CD4-positive, CD25-positive, alpha-beta regulatory T cell (primary cell): ENCODE data around the gene ATP13A2. TPM values are rescaled to one million over a fixed set of nuclear protein-coding genes. Genes with fewer than 3 reads are reported as not detected.

Source experiments
- ATAC-seq, 2 donors: fragments of 150-1000 bp; cut with Tn5 transposase; one replicate each; pipeline ENCODE4 v1.10.0; 2021; ENCODE audit warnings: low read depth in 2 of 2, moderate number of reproducible peaks in 2 of 2, moderate library complexity in 1 of 2
- DNase-seq, 3 donors: peaks; one replicate each; pipeline versions ENCODE4 v3.0.0 to v3.0.0-alpha.2; 2012 to 2022; ENCODE audit warnings: mixed read lengths in 1 of 3
- H3K27ac ChIP-seq: one replicate; pipeline ENCODE4 v1.7.0; 2013; ENCODE audit warnings: mild to moderate bottlenecking, low read length; ENCODE audit not compliant: insufficient read depth, poor library complexity, severe bottlenecking
- H3K27me3 ChIP-seq: one replicate; pipeline ENCODE4 v1.7.0; 2013; ENCODE audit warnings: low read length; ENCODE audit not compliant: control insufficient read depth, insufficient read depth
- H3K36me3 ChIP-seq: one replicate; pipeline ENCODE4 v1.7.0; 2013; ENCODE audit warnings: mild to moderate bottlenecking, low read length, moderate library complexity; ENCODE audit not compliant: control insufficient read depth, insufficient read depth
- H3K4me1 ChIP-seq: 2 replicates; pipeline ENCODE4 v1.7.0; 2013; ENCODE audit warnings: mild to moderate bottlenecking, low read length; ENCODE audit not compliant: insufficient read depth, control insufficient read depth, poor library complexity, severe bottlenecking
- H3K4me3 ChIP-seq: one replicate; pipeline ENCODE4 v1.7.0; 2013; ENCODE audit warnings: low read depth, mild to moderate bottlenecking, low read length, moderate library complexity
- H3K9me3 ChIP-seq, 2 experiments: 1 replicate in 1 of 2; 2 replicates in 1 of 2; pipeline ENCODE4 v1.7.0; 2013; ENCODE audit warnings: low read length in 2 of 2, mild to moderate bottlenecking in 1 of 2, moderate library complexity in 1 of 2; ENCODE audit not compliant: control insufficient read depth in 2 of 2
- H3K27ac Mint-ChIP-seq, 3 donors: one replicate each; pipeline ENCODE4 v1.8.0; 2020 to 2022; ENCODE audit warnings: mild to moderate bottlenecking in 3 of 3, mixed read lengths in 3 of 3, moderate library complexity in 2 of 3
- H3K27me3 Mint-ChIP-seq: one replicate; pipeline ENCODE4 v1.8.0; 2022; ENCODE audit warnings: mild to moderate bottlenecking, mixed read lengths
- H3K36me3 Mint-ChIP-seq: one replicate; pipeline ENCODE4 v1.8.0; 2020; ENCODE audit warnings: mixed read lengths
- H3K4me1 Mint-ChIP-seq, 4 donors: one replicate each; pipeline ENCODE4 v1.8.0; 2020 to 2022; ENCODE audit warnings: mixed read lengths in 4 of 4, mild to moderate bottlenecking in 1 of 4
- H3K4me3 Mint-ChIP-seq, 4 donors: one replicate each; pipeline ENCODE4 v1.8.0; 2020 to 2022; ENCODE audit warnings: mild to moderate bottlenecking in 4 of 4, mixed read lengths in 4 of 4, moderate library complexity in 3 of 4
- H3K9me3 Mint-ChIP-seq, 7 donors: one replicate each; pipeline ENCODE4 v1.8.0; 2020 to 2022; ENCODE audit warnings: mixed read lengths in 7 of 7, mild to moderate bottlenecking in 3 of 7, moderate library complexity in 2 of 7
- polyA plus RNA-seq, 4 donors: library from polyadenylated mRNA; unstranded; fragments of 300-500 nt; fragmentation: Illumina TruSeq; gene quantifications; one replicate each; pipeline ENCODE4 v1.2.3, GENCODE V29; 2021
- total RNA-seq: library from RNA; stranded (reverse); gene quantifications from one replicate; pipeline ENCODE4 v1.2.3, GENCODE V29; 2022

Gene ATP13A2
- total and polyA plus RNA-seq, 5 donors from 2014 or later: 29.7 to 41.7 (median 33.0) TPM

DNA sequence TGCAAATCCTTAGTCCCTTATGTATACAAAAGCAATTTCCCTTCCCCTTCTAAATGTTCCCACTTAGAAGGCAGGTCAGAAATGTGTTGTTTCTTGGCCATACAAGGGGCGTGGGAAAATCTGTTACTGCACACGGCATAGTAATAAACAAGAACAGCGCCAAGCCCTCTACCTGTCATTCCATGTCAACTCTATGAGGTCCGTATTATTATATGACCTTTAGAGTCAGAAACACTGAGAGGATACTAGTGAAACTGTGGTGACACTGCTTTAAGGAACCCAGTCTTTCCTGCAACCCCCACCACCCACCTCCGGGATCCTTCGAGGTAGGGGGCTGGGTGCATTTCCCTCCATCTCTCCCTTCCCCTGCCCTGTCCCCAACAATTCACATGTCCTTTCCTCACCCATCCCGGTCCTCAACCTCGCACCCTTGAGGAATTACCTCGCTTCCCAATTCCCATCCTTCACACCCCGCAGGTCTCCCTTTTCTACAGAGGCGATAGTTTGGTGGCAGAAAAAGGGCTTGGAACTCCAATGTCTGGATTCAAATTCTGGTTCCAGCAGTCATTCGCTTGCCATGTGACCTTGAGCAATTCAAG lies 41.5 kb upstream of the ATP13A2 start:
- Mint-ChIP-seq H3K27me3 (peaks cover 4% of the 10 kb centered on the region), H3K27ac (peak overlapping the region; percentile 94 to 99 (median 99)), H3K9me3 (no peaks in the 10 kb centered on the region), H3K36me3 (no peaks in the 10 kb centered on the region), H3K4me3 (peak overlapping the region; percentile 95 to 100 (median 99)), H3K4me1 (peaks cover 7 to 35% (median 22%) of the 10 kb centered on the region in 4 donors)
- DNase-seq (no peak), ATAC-seq (no peak)
- Histone ChIP-seq H3K9me3 (no peaks in the 10 kb centered on the region), H3K4me3 (peak overlapping the region; percentile 93), H3K27me3 (no peaks in the 10 kb centered on the region), H3K27ac (peak overlapping the region; percentile 80), H3K36me3 (peaks cover 19% of the 10 kb centered on the region), H3K4me1 (peaks cover 13% of the 10 kb centered on the region)

DNA sequence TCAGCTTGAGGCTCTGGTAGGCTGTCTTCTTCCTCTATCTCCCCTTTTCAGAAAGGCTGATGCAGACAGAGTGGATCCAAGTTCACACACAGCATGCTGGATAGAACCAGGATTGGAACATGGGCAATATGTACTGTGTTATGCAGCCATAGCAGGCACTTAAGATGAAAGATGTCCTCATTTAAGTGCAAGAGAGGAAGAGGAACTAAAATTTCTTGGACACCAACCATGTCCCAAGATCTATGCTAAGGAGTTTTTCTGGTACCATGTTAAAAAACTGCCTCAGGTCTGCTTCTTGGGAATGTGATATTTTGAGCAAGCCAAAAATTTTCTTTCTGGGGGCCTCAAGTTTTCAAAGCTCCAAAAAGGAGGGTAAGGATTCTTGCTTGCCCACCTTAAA lies 40.9 kb upstream of the ATP13A2 start:
- H3K27ac Mint-ChIP-seq: peak overlapping the region in 2 of 3 donors; percentile 55 to 75
- peaks cover 19% of the 10 kb centered on the region for H3K36me3 ChIP-seq
- H3K27me3 Mint-ChIP-seq: peaks cover 4% of the 10 kb centered on the region
- peaks cover 13% of the 10 kb centered on the region for H3K4me1 ChIP-seq
- H3K27ac ChIP-seq: peak overlapping the region; percentile 80
- no peak for ATAC-seq
- H3K4me3 ChIP-seq: peak overlapping the region; percentile 93
- H3K9me3 ChIP-seq: no peaks in the 10 kb centered on the region
- DNase-seq: no peak
- H3K27me3 ChIP-seq: no peaks in the 10 kb centered on the region
- peaks cover 7 to 40% (median 23%) of the 10 kb centered on the region in 4 donors for H3K4me1 Mint-ChIP-seq
- no peaks in the 10 kb centered on the region for H3K36me3 Mint-ChIP-seq
- H3K4me3 Mint-ChIP-seq: peak overlapping the region; percentile 95 to 100 (median 99)
- H3K9me3 Mint-ChIP-seq: no peaks in the 10 kb centered on the region

GRCh38 chr1:17052038-17052437 lies 40.3 kb upstream of the ATP13A2 start:
- DNase-seq (no peak), ATAC-seq (no peak)
- Mint-ChIP-seq H3K9me3 (no peaks in the 10 kb centered on the region), H3K36me3 (no peaks in the 10 kb centered on the region), H3K4me1 (peaks cover 7 to 40% (median 23%) of the 10 kb centered on the region in 4 donors), H3K27me3 (peaks cover 4% of the 10 kb centered on the region), H3K4me3 (peak overlapping the region in 3 of 4 donors; percentile 95 to 99 (median 99)), H3K27ac (peak overlapping the region in 2 of 3 donors; percentile 6 to 75)
- Histone ChIP-seq H3K27me3 (no peaks in the 10 kb centered on the region), H3K36me3 (peaks cover 19% of the 10 kb centered on the region), H3K4me3 (no peak overlapping the region), H3K9me3 (no peaks in the 10 kb centered on the region), H3K27ac (no peak overlapping the region), H3K4me1 (peaks cover 13% of the 10 kb centered on the region)

GRCh38 chr1:17047924-17048323 lies 36.2 kb upstream of the ATP13A2 start:
- ATAC-seq (no peak), DNase-seq (no peak)
- Histone ChIP-seq H3K4me3 (no peak overlapping the region), H3K27me3 (no peaks in the 10 kb centered on the region), H3K36me3 (peaks cover 37% of the 10 kb centered on the region), H3K27ac (no peak overlapping the region), H3K9me3 (no peaks in the 10 kb centered on the region), H3K4me1 (peaks cover 19% of the 10 kb centered on the region)
- peaks cover 14% of the 10 kb centered on the region for H3K36me3 Mint-ChIP-seq
- H3K9me3 Mint-ChIP-seq: no peaks in the 10 kb centered on the region
- peaks cover 18 to 37% (median 25%) of the 10 kb centered on the region in 4 donors for H3K4me1 Mint-ChIP-seq
- H3K27me3 Mint-ChIP-seq: no peaks in the 10 kb centered on the region
- H3K4me3 Mint-ChIP-seq: no peak overlapping the region
- H3K27ac Mint-ChIP-seq: no peak overlapping the region

DNA sequence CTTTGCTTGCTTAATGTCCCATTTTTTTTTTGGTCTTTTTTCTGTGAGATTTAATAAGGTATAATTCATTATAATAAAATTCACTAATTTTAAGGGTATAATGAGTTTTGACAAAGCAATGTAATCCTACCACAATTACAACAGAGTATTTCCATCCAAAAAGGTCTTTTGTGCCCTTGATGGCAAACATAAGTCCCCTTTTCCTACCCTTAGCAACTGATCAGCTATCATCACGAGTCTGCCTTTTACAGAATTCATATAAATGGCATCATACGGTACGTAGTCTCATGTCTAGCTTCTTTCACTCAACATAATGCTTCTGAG lies 34.6 kb upstream of the ATP13A2 start:
- no peaks in the 10 kb centered on the region for H3K9me3 ChIP-seq
- ATAC-seq (no peak), DNase-seq (no peak)
- peak overlapping the region in 1 of 3 donors; percentile 72 for H3K27ac Mint-ChIP-seq
- H3K4me1 ChIP-seq: peaks cover 13% of the 10 kb centered on the region
- H3K36me3 Mint-ChIP-seq: peaks cover 18% of the 10 kb centered on the region
- no peaks in the 10 kb centered on the region for H3K9me3 Mint-ChIP-seq
- H3K4me1 Mint-ChIP-seq: peaks cover 15 to 27% (median 20%) of the 10 kb centered on the region in 4 donors
- H3K4me3 Mint-ChIP-seq: no peak overlapping the region
- no peaks in the 10 kb centered on the region for H3K27me3 Mint-ChIP-seq
- H3K27ac ChIP-seq: no peak overlapping the region
- peaks cover 48% of the 10 kb centered on the region for H3K36me3 ChIP-seq
- H3K27me3 ChIP-seq: no peaks in the 10 kb centered on the region
- H3K4me3 ChIP-seq: no peak overlapping the region

GRCh38 chr1:17045634-17046333 lies 34.1 kb upstream of the ATP13A2 start:
- peaks cover 49% of the 10 kb centered on the region for H3K36me3 ChIP-seq

DNA sequence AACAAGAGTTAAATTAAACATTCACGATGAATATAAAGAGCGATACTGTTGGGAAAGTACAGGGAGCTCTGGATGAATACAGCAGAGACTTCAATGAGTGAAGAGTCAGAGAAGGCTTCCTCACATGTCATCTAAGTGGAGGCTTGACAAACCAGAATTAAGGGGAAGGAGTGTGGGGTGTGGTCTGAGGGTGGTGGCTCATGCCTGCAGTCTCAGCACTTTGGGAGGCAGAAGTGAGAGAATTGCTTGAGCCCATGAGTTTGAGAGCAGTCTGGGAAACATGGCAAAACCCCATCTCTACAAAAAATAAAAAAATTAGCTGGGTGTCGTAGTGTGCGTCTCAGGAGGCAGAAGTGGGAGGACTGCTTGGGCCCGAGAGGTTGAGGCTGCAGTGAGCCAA lies 33.4 kb upstream of the ATP13A2 start:
- Mint-ChIP-seq H3K4me3 (no peak overlapping the region), H3K9me3 (no peaks in the 10 kb centered on the region), H3K36me3 (peaks cover 18% of the 10 kb centered on the region), H3K27ac (peak overlapping the region in 2 of 3 donors; percentile 22 to 84), H3K4me1 (peaks cover 11 to 22% (median 13%) of the 10 kb centered on the region in 4 donors), H3K27me3 (no peaks in the 10 kb centered on the region)
- Histone ChIP-seq H3K9me3 (no peaks in the 10 kb centered on the region), H3K27ac (no peak overlapping the region), H3K4me3 (no peak overlapping the region), H3K27me3 (no peaks in the 10 kb centered on the region), H3K36me3 (peaks cover 49% of the 10 kb centered on the region), H3K4me1 (peaks cover 13% of the 10 kb centered on the region)
- ATAC-seq: no peak
- DNase-seq: peak in 1 of 3 donors; percentile 7

More at GRCh38 chr1:17045634-17046333, 34.1 kb upstream of the ATP13A2 start:
- H3K27ac Mint-ChIP-seq: peak overlapping the region in 2 of 3 donors; percentile 10 to 72
- Histone ChIP-seq H3K4me3 (no peak overlapping the region), H3K9me3 (no peaks in the 10 kb centered on the region), H3K27ac (peak overlapping the region; percentile 1), H3K4me1 (peaks cover 13% of the 10 kb centered on the region), H3K27me3 (no peaks in the 10 kb centered on the region)
- H3K4me1 Mint-ChIP-seq: peaks cover 12 to 24% (median 14%) of the 10 kb centered on the region in 4 donors
- DNase-seq (peak in 2 of 3 donors; percentile 39 to 46), ATAC-seq (no peak)
- peaks cover 18% of the 10 kb centered on the region for H3K36me3 Mint-ChIP-seq
- H3K27me3 Mint-ChIP-seq: no peaks in the 10 kb centered on the region
- H3K9me3 Mint-ChIP-seq: no peaks in the 10 kb centered on the region
- peak overlapping the region in 2 of 4 donors; percentile 29 to 44 for H3K4me3 Mint-ChIP-seq
